K562 (cell line): ENCODE data around the gene CHRNB1. TPM values are rescaled to one million over a fixed set of nuclear protein-coding genes. Genes with fewer than 3 reads are reported as not detected.

Experiments
- ATAC-seq: fragments of 200-7000 bp; cut with Tn5 transposase; 3 replicates; pipeline ENCODE4 v1.9.1; 2020; ENCODE audit warnings: moderate library complexity
- BruUV-seq: library from RNA; stranded (reverse); fragments of 400-500 nt; replicated peaks from 2 replicates; lab custom pipeline; 2021; lab: Mats Ljungman, UMichigan
- CTCF ChIA-PET: fragments of 300-600 bp; formaldehyde crosslinking; extraction: SDS; loops from one replicate; lab custom pipeline; 2021; ENCODE audit warnings: low intra/inter-chr PET ratio; lab: Yijun Ruan, JAX
- POLR2A ChIA-PET: fragments of 300-600, 350-650 bp; sonication (Branson Sonifier 250); formaldehyde crosslinking; extraction: SDS; loops from one replicate; lab custom pipeline; 2021; ENCODE audit warnings: antibody characterized with exemption, inconsistent platforms; lab: Yijun Ruan, JAX
- DNase-seq, 4 experiments: peaks; one replicate each; pipeline versions ENCODE4 v3.0.0 to v3.0.0-alpha.2; 2011 to 2018; ENCODE audit warnings: low spot score in 3 of 4, mixed read lengths in 3 of 4; ENCODE audit errors: extremely low read depth in 1 of 4
- FAIRE-seq: peaks from 2 replicates; lab custom pipeline; 2011; peaks lifted over from hg19 to GRCh38; lab: Jason Lieb, UNC
- H2AFZ ChIP-seq: 2 replicates; pipeline ENCODE4 v1.6.0; 2011; ENCODE audit warnings: low read depth, low read length, control low read depth, inconsistent platforms
- H3K27ac ChIP-seq: fragments of 200-600 bp; 3 replicates; pipeline ENCODE4 v1.8.0; 2011; ENCODE audit warnings: low read depth, mild to moderate bottlenecking, control low read depth, inconsistent platforms, low read length, moderate library complexity, mixed read lengths; ENCODE audit errors: extremely low read depth
- H3K27me3 ChIP-seq, 2 experiments: fragments of 300-600 bp in 1 of 2; 2 replicates in 1 of 2; 3 replicates in 1 of 2; pipeline versions ENCODE4 v1.6.0 to v1.8.0; 2011; ENCODE audit warnings: inconsistent platforms in 2 of 2, low read length in 2 of 2, mild to moderate bottlenecking in 1 of 2, mixed read lengths in 1 of 2, moderate library complexity in 1 of 2; ENCODE audit not compliant: control insufficient read depth in 2 of 2, insufficient read depth in 2 of 2
- H3K36me3 ChIP-seq: fragments of 300-600 bp; 3 replicates; pipeline ENCODE4 v1.8.0; 2011; ENCODE audit warnings: mild to moderate bottlenecking, low read length, inconsistent platforms; ENCODE audit not compliant: control insufficient read depth, insufficient read depth
- H3K4me1 ChIP-seq, 2 experiments: fragments of 200-600 bp in 1 of 2; replicated peaks in 1 of 2; 2 replicates in 1 of 2; 3 replicates in 1 of 2; pipeline versions ENCODE4 v1.5.1 to v1.8.0; 2011; ENCODE audit warnings: inconsistent platforms in 2 of 2, low read length in 2 of 2, mild to moderate bottlenecking in 1 of 2, mixed read lengths in 1 of 2, moderate library complexity in 1 of 2; ENCODE audit not compliant: control insufficient read depth in 2 of 2, insufficient read depth in 2 of 2
- H3K4me2 ChIP-seq: 2 replicates; pipeline ENCODE4 v1.6.1; 2011; ENCODE audit warnings: low read length, control low read depth, inconsistent platforms, mixed read lengths; ENCODE audit not compliant: insufficient read depth
- H3K4me3 ChIP-seq: fragments of 200-600 bp; sonication (generic), shearing (Covaris generic); 2 replicates; pipeline ENCODE4 v1.5.1; 2016; ENCODE audit warnings: control low read depth, inconsistent platforms
- H3K79me2 ChIP-seq: fragments of 200-600 bp; 3 replicates; pipeline ENCODE4 v1.8.0; 2011; ENCODE audit warnings: low read length, inconsistent platforms; ENCODE audit not compliant: control insufficient read depth, insufficient read depth
- H3K9ac ChIP-seq, 2 experiments: 2 replicates each; pipeline versions ENCODE4 v1.6.0 to v1.6.1; 2011; ENCODE audit warnings: low read depth in 2 of 2, low read length in 2 of 2, control low read depth in 1 of 2, inconsistent platforms in 1 of 2, mild to moderate bottlenecking in 1 of 2, mixed read lengths in 1 of 2; ENCODE audit not compliant: insufficient read depth in 1 of 2
- H3K9me1 ChIP-seq: one replicate; pipeline ENCODE4 v1.6.0; 2011; ENCODE audit warnings: inconsistent platforms, mild to moderate bottlenecking, low read length, moderate library complexity; ENCODE audit not compliant: control insufficient read depth, insufficient read depth
- H3K9me3 ChIP-seq: replicated peaks from 2 replicates; pipeline ENCODE4 v1.5.1; 2011; ENCODE audit warnings: low read depth, low read length, inconsistent platforms; ENCODE audit not compliant: control insufficient read depth, insufficient read depth
- H4K20me1 ChIP-seq: replicated peaks from 2 replicates; pipeline ENCODE4 v1.6.1; 2011; ENCODE audit warnings: low read length, inconsistent platforms, mixed read lengths; ENCODE audit not compliant: control insufficient read depth, insufficient read depth
- ARID2 ChIP-seq: fragments of 450-650 bp; IDR thresholded peaks from 2 replicates; pipeline ENCODE4 v1.6.1; 2017; ENCODE audit warnings: antibody characterized with exemption, mild to moderate bottlenecking
- ARNT ChIP-seq, 2 experiments: fragments of 450-650 bp; IDR thresholded peaks; 2 replicates each; pipeline ENCODE4 v1.6.1; 2016; ENCODE audit warnings: mild to moderate bottlenecking in 1 of 2
- BCL6 ChIP-seq: fragments of 250-450 bp; sonication (Bioruptor Pico); IDR thresholded peaks from 2 replicates; pipeline ENCODE4 v1.4.0; 2020
- CHD2 ChIP-seq: IDR thresholded peaks from 2 replicates; pipeline ENCODE4 v1.6.1; 2011; ENCODE audit warnings: low read depth, low read length
- COPS2 ChIP-seq: fragments of 450-650 bp; conservative IDR thresholded peaks from 2 replicates; pipeline ENCODE4 v1.6.1; 2016; ENCODE audit warnings: mild to moderate bottlenecking, moderate library complexity
- ELK3 ChIP-seq: fragments of 450-650 bp; formaldehyde crosslinking; IDR thresholded peaks from 2 replicates; pipeline ENCODE4 v1.4.0; 2020; ENCODE audit warnings: mild to moderate bottlenecking
- MTA3 ChIP-seq: fragments of 450-650 bp; formaldehyde crosslinking; IDR thresholded peaks from 2 replicates; pipeline ENCODE4 v1.6.1; 2017; ENCODE audit warnings: mild to moderate bottlenecking, borderline replicate concordance
- PHTF2 ChIP-seq: fragments of 250-450 bp; sonication (Bioruptor Pico); IDR thresholded peaks from 2 replicates; pipeline ENCODE4 v1.5.0; 2021; ENCODE audit warnings: mild to moderate bottlenecking
- RBM39 ChIP-seq: fragments of 200-400 bp; formaldehyde crosslinking; optimal IDR thresholded peaks from 2 replicates; pipeline ENCODE3; 2018; ENCODE audit warnings: low read depth, low read length
- SMARCA4 ChIP-seq: fragments of 450-650 bp; IDR thresholded peaks from 2 replicates; pipeline ENCODE4 v1.6.1; 2016
- TBP ChIP-seq: optimal IDR thresholded peaks from 2 replicates; pipeline ENCODE3; 2011; ENCODE audit warnings: low read depth, low read length, improper control_type of control experiment
- ZNF124 ChIP-seq: sonication (generic); formaldehyde crosslinking; IDR thresholded peaks from 2 replicates; pipeline ENCODE4 v1.8.1; 2022; ENCODE audit warnings: missing genetic modification reagents
- ZNF134 ChIP-seq: fragments of 250-450 bp; sonication (Bioruptor Pico); conservative IDR thresholded peaks from 2 replicates; pipeline ENCODE4 v1.4.0; 2020
- ZNF175 ChIP-seq: fragments of 200-800 bp; sonication (Bioruptor generic); IDR thresholded peaks from 2 replicates; pipeline ENCODE4 v1.6.1; 2016; ENCODE audit warnings: low read depth, mild to moderate bottlenecking, missing genetic modification characterization, missing compliant biosample characterization
- ZNF197 ChIP-seq: fragments of 200-800 bp; sonication (Bioruptor generic); IDR thresholded peaks from 2 replicates; pipeline ENCODE4 v1.6.1; 2016; ENCODE audit warnings: low read depth, missing genetic modification characterization, missing compliant biosample characterization
- ZZZ3 ChIP-seq: fragments of 450-650 bp; IDR thresholded peaks from 2 replicates; pipeline ENCODE4 v1.6.1; 2016; ENCODE audit warnings: antibody characterized with exemption, mild to moderate bottlenecking, moderate library complexity
- WGBS: fragments of 100-300 bp; shearing (Covaris generic); methylation state at CpG from one replicate; pipeline ENCODE4 v1.1.6; 2016; ENCODE audit warnings: low coverage, mixed read lengths; ENCODE audit not compliant: insufficient coverage; ENCODE audit errors: missing lambda C conversion rate; 5-methylcytosine and 5-hydroxymethylcytosine counted together
- in situ Hi-C: fragments of 300-500 bp; cut with MboI; formaldehyde crosslinking; loops from 4 replicates; pipeline ENCODE4 v1.15.0; 2018; ENCODE audit warnings: inconsistent platforms, mixed read lengths
- intact Hi-C: fragments of 100-400 bp; cut with micrococcal nuclease; formaldehyde crosslinking; loops from 2 replicates; pipeline ENCODE4 v1.14.2; 2022
- polyA plus RNA-seq, 8 experiments: library from polyadenylated mRNA; depleted of rRNA in 4 of 8; stranded (reverse) in 5 of 8; unstranded in 3 of 8; fragments of >200 nt; fragmentation: Nextera tagmentation in 2 of 8; fragmentation: Illumina TruSeq in 1 of 8; extraction: Ambion mirVana in 2 of 8; extraction: Trizol in 1 of 8; gene quantifications; 2 replicates each; pipeline versions ENCODE4 v1.2.1 to v1.2.3, GENCODE V29; 2011 to 2014; ENCODE audit warnings: inconsistent platforms in 1 of 8, missing spikeins in 1 of 8
- total RNA-seq, 7 experiments: library from RNA; depleted of rRNA in 6 of 7; stranded (reverse); fragments of >200 nt in 6 of 7; fragmentation: Illumina TruSeq in 2 of 7; extraction: Trizol in 2 of 7; gene quantifications; 2 replicates each; pipeline versions ENCODE4 v1.2.1 to v1.2.3, GENCODE V29; 2011 to 2021; ENCODE audit warnings: low replicate concordance in 1 of 7

Gene CHRNB1
- total and polyA plus RNA-seq, 9 of the 15 experiments (the other 6 are each of a cell fraction or from before 2014, with no cell fraction given): 4.7 to 12.3 (median 6.8) TPM

- TF ChIP-seq ELK3: no peak
- no peak for TF ChIP-seq ZNF175 (CRISPR knock-in tag)
- TF ChIP-seq TBP: no peak
These were observed 36.0 kb upstream of the CHRNB1 start (continued) for GRCh38 chr17:7408863-7409262.

- no peaks in the 10 kb centered on the region for H3K79me2 ChIP-seq
- no peak overlapping the region for H3K27ac ChIP-seq
- in situ Hi-C loops: no loop called here
- ChIA-PET POLR2A (no interaction called here), CTCF (no interaction called here)
- no peak for FAIRE-seq
- no TSS peak for BruUV-seq
- H3K36me3 ChIP-seq: 0 out of 3 replicates have a peak, but pooled peaks cover 3% of the 10 kb centered on the region
- peaks cover 4 to 22% of the 10 kb centered on the region in 2 experiments; a peak in 3 of 5 replicates for H3K4me1 ChIP-seq
- H3K4me3 ChIP-seq: no peak overlapping the region
- no peaks in the 10 kb centered on the region for H3K27me3 ChIP-seq
- no peaks in the 10 kb centered on the region for H3K9me1 ChIP-seq
- no peaks in the 10 kb centered on the region for H4K20me1 ChIP-seq
- intact Hi-C loops: no loop called here
- no peak overlapping the region for H2AFZ ChIP-seq
- DNase-seq: no peak
- H3K9ac ChIP-seq: no peak overlapping the region
- H3K9me3 ChIP-seq: no peaks in the 10 kb centered on the region
- no peak for TF ChIP-seq PHTF2
- TF ChIP-seq ZZZ3: no peak
- no peak for TF ChIP-seq ARID2
- TF ChIP-seq BCL6: no peak
- TF ChIP-seq RBM39: no peak
- TF ChIP-seq COPS2: no peak
- no peak for TF ChIP-seq CHD2
- TF ChIP-seq ZNF124: no peak
- no peak for TF ChIP-seq ZNF197 (CRISPR knock-in tag)
- TF ChIP-seq SMARCA4: no peak
- TF ChIP-seq ZNF134 (CRISPR knock-in tag): no peak
- TF ChIP-seq ARNT (IDR thresholded peaks at IDR 0.05): no peak
- TF ChIP-seq MTA3: no peak
- 67% methylated on average over 6 of the region's 6 CpGs for WGBS
- no peak for ATAC-seq
- no peak overlapping the region for H3K4me2 ChIP-seq
These were observed 35.1 kb upstream of the CHRNB1 start for GRCh38 chr17:7409716-7410115.
